ENCODE results near the gene HLA-DMA. TPM values are rescaled to one million over a fixed set of nuclear protein-coding genes. Genes with fewer than 3 reads are reported as not detected.

The HLA-DMA gene
- polyA plus RNA-seq, 1 experiment, result 7.1 TPM

GRCh38 chr6:32980488-32981038 lies 27.7 kb upstream of the HLA-DMA start:
- CTCF ChIA-PET, result interaction anchor here (1.3 to 3.4 kb wide), 8 partner anchors 13 to 268 kb away, joined by 4 to 40 read pairs (median 9); partner anchors contain the start of genes HLA-DMA and TAP2

GRCh38 chr6:32979720-32980487 lies 27.0 kb upstream of the HLA-DMA start:
- no peak for TF ChIP-seq CTCF (IDR thresholded peaks at IDR 0.05; ENCODE audit: low read depth, low read length)
- Histone ChIP-seq H3K4me3 (ENCODE audit: low read depth, low read length) (no peak overlapping the region), H3K27ac (ENCODE audit: low read depth, low read length) (no peak overlapping the region), H3K9me3 (ENCODE audit: control insufficient read depth, insufficient read depth, low read length) (no peaks in the 10 kb centered on the region), H3K27me3 (ENCODE audit: control insufficient read depth, insufficient read depth, low read length) (no peaks in the 10 kb centered on the region)
- POLR2A ChIA-PET, result interaction anchor here (1.1 to 9.4 kb wide), 2 partner anchors 9 to 86 kb away, joined by 3 to 199 read pairs; partner anchors contain the start of gene BRD2
- no peak for DNase-seq (ENCODE audit: low read depth, low spot score)
- CTCF ChIA-PET, result interaction anchor here (1.1 to 3.4 kb wide), 9 partner anchors 8 to 268 kb away, joined by 3 to 40 read pairs (median 8); partner anchors contain the start of genes HLA-DMA and TAP2

More at GRCh38 chr6:32980488-32981038, 27.7 kb upstream of the HLA-DMA start:
- Histone ChIP-seq H3K27me3 (ENCODE audit: control insufficient read depth, insufficient read depth, low read length) (no peaks in the 10 kb centered on the region), H3K27ac (ENCODE audit: low read depth, low read length) (no peak overlapping the region), H3K4me3 (ENCODE audit: low read depth, low read length) (no peak overlapping the region), H3K9me3 (ENCODE audit: control insufficient read depth, insufficient read depth, low read length) (no peaks in the 10 kb centered on the region)
- no peak for TF ChIP-seq CTCF (IDR thresholded peaks at IDR 0.05; ENCODE audit: low read depth, low read length)
- POLR2A ChIA-PET, result interaction anchor here (9.4 kb wide), 1 partner anchor 10 kb away, joined by 199 read pairs; the partner anchor contains the start of gene BRD2
- no peak for DNase-seq (ENCODE audit: low read depth, low spot score)

- Histone ChIP-seq H3K27me3 (ENCODE audit: control insufficient read depth, insufficient read depth, low read length) (no peaks in the 10 kb centered on the region), H3K9me3 (ENCODE audit: control insufficient read depth, insufficient read depth, low read length) (no peaks in the 10 kb centered on the region), H3K27ac (ENCODE audit: low read depth, low read length) (no peak overlapping the region), H3K4me3 (ENCODE audit: low read depth, low read length) (no peak overlapping the region)
- no peak for DNase-seq (ENCODE audit: low read depth, low spot score)
- ChIA-PET POLR2A (interaction anchor here (9.4 kb wide), 1 partner anchor 7 kb away, joined by 199 read pairs; the partner anchor contains the start of gene BRD2), CTCF (interaction anchor here (1.2 to 4.8 kb wide), 3 partner anchors 45 to 205 kb away, joined by 5 to 38 read pairs (median 16); no protein-coding TSS in a partner anchor)
- TF ChIP-seq CTCF (IDR thresholded peaks at IDR 0.05; ENCODE audit: low read depth, low read length), result no peak
Observed at GRCh38 chr6:32977953-32978324, 25.0 kb upstream of the HLA-DMA start.

- no peak for TF ChIP-seq CTCF (IDR thresholded peaks at IDR 0.05; ENCODE audit: low read depth, low read length)
- Histone ChIP-seq H3K9me3 (ENCODE audit: control insufficient read depth, insufficient read depth, low read length) (peaks cover 5% of the 10 kb centered on the region; the same call in 1 of the 2 replicates), H3K27me3 (ENCODE audit: control insufficient read depth, insufficient read depth, low read length) (no peaks in the 10 kb centered on the region), H3K4me3 (ENCODE audit: low read depth, low read length) (0 out of 2 replicates have a peak overlapping the region, but pooled peaks have one; percentile 7), H3K27ac (ENCODE audit: low read depth, low read length) (no peak overlapping the region)
- ChIA-PET CTCF (interaction anchor here (1.2 to 4.8 kb wide), 3 partner anchors 44 to 206 kb away, joined by 5 to 38 read pairs (median 16); no protein-coding TSS in a partner anchor), POLR2A (interaction anchor here (9.4 kb wide), 1 partner anchor 7 kb away, joined by 199 read pairs; the partner anchor contains the start of gene BRD2)
- no peak for DNase-seq (ENCODE audit: low read depth, low spot score)
Observed at GRCh38 chr6:32977272-32977952, 24.5 kb upstream of the HLA-DMA start.

Measured in AG04450 (cell line).